A673 (cell line): ENCODE results near the gene DHX15.

Source experiments
- EZH2 ChIP-seq: fragments of 200-600 bp; sonication (generic); IDR thresholded peaks from 2 replicates; pipeline ENCODE4 v1.6.1; 2017; ENCODE audit warnings: borderline replicate concordance, low read depth, mild to moderate bottlenecking, mixed read lengths, antibody characterized with exemption, low read length; ENCODE audit not compliant: poor library complexity, severe bottlenecking
- TF ChIP-seq, protein P1 (sequence below): fragments of 300-800, 200-600 bp; sonication (generic); conservative IDR thresholded peaks from 2 replicates; pipeline ENCODE4 v1.5.1; 2017; ENCODE audit warnings: low read depth, mild to moderate bottlenecking, antibody characterized with exemption, low read length, moderate library complexity, mixed read lengths

- TF ChIP-seq, protein P1, sequence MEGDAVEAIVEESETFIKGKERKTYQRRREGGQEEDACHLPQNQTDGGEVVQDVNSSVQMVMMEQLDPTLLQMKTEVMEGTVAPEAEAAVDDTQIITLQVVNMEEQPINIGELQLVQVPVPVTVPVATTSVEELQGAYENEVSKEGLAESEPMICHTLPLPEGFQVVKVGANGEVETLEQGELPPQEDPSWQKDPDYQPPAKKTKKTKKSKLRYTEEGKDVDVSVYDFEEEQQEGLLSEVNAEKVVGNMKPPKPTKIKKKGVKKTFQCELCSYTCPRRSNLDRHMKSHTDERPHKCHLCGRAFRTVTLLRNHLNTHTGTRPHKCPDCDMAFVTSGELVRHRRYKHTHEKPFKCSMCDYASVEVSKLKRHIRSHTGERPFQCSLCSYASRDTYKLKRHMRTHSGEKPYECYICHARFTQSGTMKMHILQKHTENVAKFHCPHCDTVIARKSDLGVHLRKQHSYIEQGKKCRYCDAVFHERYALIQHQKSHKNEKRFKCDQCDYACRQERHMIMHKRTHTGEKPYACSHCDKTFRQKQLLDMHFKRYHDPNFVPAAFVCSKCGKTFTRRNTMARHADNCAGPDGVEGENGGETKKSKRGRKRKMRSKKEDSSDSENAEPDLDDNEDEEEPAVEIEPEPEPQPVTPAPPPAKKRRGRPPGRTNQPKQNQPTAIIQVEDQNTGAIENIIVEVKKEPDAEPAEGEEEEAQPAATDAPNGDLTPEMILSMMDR: no peak
- no peak for TF ChIP-seq EZH2
These were observed 6.0 kb downstream of the DHX15 start for GRCh38 chr4:24578364-24578763.
